COLO668 (cell line): ENCODE results near the gene EHMT1.
"Not testable (repeated sequence)": the region's sequence is repeated elsewhere in the genome, so short reads cannot be mapped to it uniquely, and the experiment has no call there.

Experiments used
- DNase-seq: peaks from one replicate; lab custom pipeline; 2025; ENCODE audit not compliant: unreplicated experiment; lab: John Stamatoyannopoulos, UW

EHMT1 gene

GRCh38 chr9:137715866-137716693 is 97.3 kb downstream of the EHMT1 start:
- not testable (repeated sequence) for DNase-seq

- DNase-seq, result no peak
Measured at GRCh38 chr9:137716694-137717287, 98.0 kb downstream of the EHMT1 start.

DNA sequence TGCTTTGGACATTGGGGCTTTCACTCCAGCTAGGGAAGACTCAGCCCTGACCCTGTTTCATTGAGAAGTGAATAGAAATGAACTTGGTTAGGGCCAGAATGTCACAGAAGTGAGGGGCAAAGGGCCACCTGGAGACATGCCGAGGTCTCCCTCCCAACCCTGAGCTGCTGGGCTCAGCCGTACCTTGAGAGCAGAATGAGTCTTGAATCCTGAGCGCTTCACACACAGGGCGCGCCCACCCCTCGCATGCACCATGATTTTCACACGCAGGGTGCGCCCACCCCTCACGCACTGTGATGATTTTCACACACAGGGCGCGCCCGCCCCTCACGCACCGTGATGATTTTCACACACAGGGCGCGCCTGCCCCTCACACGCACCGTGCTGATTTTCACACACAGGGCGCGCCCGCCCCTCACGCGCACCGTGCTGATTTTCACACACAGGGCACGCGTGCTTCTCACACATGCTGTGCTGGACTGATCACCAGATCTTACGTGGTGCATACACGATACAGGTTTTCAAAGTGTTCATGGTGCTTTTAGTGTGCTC is 99.0 kb downstream of the EHMT1 start:
- no peak for DNase-seq

GRCh38 chr9:137719194-137719593 is 100.4 kb downstream of the EHMT1 start:
- DNase-seq, result no peak

DNA sequence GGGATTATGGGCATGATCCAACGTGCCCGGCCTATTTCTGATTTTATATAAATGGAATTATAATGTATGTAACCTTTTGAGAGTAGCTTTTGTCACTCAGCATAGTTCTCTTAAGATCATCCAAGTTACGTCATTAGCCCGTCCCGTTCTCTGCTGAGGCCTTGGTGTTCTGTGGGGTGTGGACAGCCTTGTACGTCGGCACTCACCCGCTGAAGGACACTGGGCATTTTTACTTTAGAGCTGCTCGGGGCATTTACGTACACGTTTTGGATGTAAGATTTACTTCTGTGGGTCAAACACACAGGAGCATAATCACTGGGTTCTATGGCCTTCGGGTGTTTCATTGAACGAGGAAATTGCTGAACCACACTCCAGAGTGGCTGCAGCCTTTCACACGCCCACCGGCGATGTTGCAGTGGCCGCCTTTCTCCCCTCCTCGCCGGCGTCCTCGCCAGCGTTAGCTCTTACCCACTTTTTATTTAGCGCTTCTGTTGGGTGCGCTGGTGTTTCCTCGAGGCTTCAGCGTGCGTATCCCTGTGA is 101.8 kb downstream of the EHMT1 start:
- DNase-seq, result no peak

- DNase-seq, result no peak
Measured at GRCh38 chr9:137721479-137721878, 102.7 kb downstream of the EHMT1 start.

GRCh38 chr9:137721899-137722298 is 103.1 kb downstream of the EHMT1 start:
- no peak for DNase-seq

GRCh38 chr9:137722481-137722880 is 103.7 kb downstream of the EHMT1 start:
- DNase-seq, result no peak

DNA sequence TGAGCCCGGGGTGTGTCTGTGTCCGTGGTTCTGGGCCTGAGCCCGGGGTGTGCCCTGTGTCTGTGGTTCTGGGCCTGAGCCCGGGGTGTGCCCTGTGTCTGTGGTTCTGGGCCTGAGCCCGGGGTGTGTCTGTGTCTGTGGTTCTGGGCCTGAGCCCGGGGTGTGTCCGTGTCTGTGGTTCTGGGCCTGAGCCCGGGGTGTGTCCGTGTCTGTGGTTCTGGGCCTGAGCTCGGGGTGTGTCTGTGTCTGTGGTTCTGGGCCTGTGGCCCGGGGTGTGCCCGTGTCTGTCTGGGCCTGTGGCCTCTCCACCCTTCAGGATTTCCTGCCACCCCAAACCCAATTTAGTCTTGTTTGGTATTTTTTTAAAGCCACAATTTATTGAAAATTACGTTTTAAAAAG is 104.6 kb downstream of the EHMT1 start:
- not testable (repeated sequence) for DNase-seq

DNA sequence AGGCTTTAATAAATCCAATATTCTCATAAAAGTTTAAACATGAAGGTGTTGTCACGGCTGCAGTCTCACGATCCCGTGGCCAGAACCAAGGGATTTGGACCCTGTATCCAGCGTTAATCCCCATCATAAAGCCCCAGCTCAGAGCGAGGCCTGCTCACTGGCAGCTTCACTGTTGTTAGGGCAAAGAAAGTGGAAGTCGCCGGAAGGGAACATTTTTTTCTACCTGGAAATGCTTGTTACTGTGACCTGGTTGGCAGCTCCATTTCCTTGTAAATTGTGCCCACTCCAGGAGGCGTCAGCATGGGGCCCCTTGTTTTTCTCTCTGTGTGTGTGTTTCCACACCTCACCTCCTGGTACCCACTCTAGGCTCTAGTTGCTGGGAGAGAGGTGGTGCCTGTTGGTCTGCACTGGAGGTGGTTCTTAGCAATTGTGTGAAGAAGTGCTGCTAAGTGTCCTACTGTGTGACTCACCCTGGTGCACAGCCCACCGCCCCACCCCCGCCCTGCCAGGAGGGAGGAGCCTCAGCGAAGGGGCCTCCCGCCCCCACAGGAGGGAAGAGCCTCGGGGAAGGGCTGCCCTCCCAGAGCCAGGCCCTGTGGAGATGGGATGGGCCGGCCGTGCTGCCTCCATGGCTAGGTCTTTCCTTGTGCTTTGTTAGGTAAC is 105.1 kb downstream of the EHMT1 start:
- DNase-seq, result no peak

DNA sequence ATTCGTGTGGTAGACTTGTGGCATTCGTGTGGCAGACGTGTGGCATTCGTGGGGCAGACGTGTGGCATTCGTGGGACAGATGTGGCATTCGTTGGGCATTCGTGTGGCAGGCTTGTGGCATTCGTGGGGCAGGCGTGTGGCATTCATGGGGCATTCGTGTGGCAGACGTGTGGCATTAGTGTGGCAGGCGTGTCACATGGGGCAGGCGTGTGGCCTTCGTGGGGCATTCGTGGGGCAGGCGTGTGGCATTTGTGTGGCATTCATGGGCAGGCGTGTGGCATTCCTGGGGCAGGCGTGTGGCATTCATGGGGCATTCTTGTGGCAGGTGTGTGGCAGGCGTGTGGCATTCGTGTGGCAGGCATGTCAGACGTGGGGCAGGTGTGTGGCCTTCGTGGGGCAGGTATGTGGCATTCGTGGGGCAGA is 106.0 kb downstream of the EHMT1 start:
- no peak for DNase-seq

GRCh38 chr9:137725598-137725997 is 106.8 kb downstream of the EHMT1 start:
- DNase-seq, result no peak

DNA sequence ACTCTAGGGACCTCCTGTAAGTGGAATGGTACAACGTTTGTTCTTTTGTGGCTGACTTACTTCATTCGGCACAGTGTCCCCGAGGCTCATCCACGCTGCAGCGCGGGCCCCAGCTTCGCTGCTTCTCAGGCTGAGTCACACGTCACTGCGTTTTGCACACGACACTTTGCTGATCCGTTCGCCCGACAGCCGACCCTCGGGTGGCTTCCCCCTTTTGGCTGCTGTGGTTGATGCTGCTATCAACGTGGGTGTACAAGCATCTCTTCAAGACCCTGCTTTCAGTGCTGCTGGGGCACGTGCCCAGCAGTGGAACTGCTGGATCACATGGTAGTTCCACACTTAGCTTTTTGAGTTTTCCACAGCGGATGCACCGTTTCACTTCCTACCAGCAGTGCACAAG is 107.5 kb downstream of the EHMT1 start:
- not testable (repeated sequence) for DNase-seq

DNA sequence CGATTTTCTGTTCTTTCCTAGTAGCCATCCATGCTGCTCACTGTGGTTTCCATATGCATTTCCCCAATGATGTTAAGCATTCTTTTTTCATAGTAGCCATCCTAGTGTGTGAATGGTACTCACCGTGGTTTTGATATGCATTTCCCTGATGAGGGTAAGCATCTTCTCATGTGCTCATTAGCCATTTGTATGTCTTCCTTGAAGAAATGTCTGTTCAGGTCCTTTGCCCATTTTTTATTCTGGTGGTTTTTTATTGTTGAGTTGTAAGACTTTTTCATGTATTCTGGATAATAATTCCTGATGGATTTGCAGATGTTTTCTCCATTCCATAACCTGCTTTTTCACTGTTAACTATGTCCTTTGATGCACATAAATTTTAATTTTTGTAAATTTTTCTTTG is 108.0 kb downstream of the EHMT1 start:
- DNase-seq, result no peak

- DNase-seq, result no peak
Measured at GRCh38 chr9:137727716-137728115, 108.9 kb downstream of the EHMT1 start.

GRCh38 chr9:137728444-137729311 is 109.9 kb downstream of the EHMT1 start:
- DNase-seq, result no peak

GRCh38 chr9:137731216-137731946 is 112.6 kb downstream of the EHMT1 start:
- DNase-seq, result no peak

DNA sequence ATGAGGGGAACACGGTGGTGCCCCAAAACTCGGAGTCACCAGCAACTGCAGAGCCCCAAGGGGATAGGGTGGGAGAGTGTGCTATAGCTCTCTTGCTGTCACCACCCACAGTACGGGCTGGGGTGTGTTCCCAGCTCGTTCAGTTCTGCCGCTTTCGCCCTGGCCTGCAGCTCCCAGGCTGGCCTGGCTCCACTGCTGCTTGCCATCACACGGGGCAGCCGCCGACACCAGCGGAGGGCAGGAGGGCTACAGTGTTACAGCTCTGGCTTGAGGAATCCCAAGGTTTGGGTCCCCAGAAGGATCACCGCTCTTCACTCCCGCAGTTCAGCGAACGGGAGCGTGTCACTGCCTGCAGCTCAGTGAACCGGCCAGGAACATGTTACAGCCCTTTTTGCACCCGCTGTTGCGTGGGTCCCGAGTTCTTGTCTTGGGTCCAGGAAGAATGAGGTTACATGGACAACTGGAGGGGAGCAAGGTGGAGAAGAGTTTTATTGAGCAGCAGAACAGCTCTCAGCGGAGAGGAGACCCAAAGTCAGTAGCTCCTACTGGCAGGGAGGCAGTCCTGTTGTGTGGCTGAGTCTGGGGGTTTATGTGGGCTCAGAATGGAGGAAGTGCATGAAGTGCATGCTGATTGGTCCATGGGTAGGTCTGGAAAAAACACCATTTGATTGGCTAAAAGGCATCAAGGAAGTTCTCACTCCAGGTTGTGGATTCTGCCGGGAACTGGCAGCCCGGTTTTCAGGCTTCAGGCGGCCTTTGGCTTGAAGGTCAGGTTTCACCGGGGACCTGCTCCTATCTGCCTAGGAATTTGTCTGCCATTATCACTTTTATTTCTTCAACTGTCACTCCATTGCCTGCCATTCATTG is 113.4 kb downstream of the EHMT1 start:
- no peak for DNase-seq

- no peak for DNase-seq
Measured at GRCh38 chr9:137733429-137733828, 114.6 kb downstream of the EHMT1 start.
